Peyer's patch (tissue), 4 donors: ENCODE measurements around the gene PLPPR4.

Source experiments
- POLR2A ChIP-seq, 2 donors: fragments of 450-650 bp; IDR thresholded peaks; one replicate each; pipeline ENCODE4 v1.5.1; 2017; ENCODE audit warnings: antibody characterized with exemption in 2 of 2, mild to moderate bottlenecking in 2 of 2, moderate library complexity in 2 of 2
- TF ChIP-seq, protein P1 (sequence below), 6 experiments: fragments of 450-650 bp in 4 of 6; fragments of 200-600 bp in 2 of 6; sonication (generic) in 1 of 6; IDR thresholded peaks; one replicate each; pipeline ENCODE4 v1.5.1; 2017 to 2019; ENCODE audit warnings: antibody characterized with exemption in 6 of 6, mild to moderate bottlenecking in 3 of 6, moderate library complexity in 1 of 6

DNA sequence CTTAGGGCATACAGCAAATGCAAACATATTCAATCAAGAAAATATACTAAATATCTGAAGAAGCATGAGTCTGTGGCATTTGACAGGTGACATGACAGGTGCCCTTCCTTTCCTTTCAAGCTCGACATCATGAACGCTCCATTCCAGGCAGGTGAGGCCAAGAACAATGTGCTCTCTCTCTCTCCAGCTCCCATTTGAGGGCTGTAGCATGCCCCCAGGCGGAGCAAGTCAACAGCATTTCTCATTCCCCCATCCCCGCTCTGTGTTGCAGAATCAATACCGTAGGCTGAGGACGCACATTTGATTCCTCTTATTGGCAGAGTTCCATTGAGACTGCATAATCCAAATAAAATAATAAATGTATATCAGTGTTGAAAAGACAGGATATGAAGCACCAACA lies 24.6 kb upstream of the PLPPR4 start:
- TF ChIP-seq, protein P1, sequence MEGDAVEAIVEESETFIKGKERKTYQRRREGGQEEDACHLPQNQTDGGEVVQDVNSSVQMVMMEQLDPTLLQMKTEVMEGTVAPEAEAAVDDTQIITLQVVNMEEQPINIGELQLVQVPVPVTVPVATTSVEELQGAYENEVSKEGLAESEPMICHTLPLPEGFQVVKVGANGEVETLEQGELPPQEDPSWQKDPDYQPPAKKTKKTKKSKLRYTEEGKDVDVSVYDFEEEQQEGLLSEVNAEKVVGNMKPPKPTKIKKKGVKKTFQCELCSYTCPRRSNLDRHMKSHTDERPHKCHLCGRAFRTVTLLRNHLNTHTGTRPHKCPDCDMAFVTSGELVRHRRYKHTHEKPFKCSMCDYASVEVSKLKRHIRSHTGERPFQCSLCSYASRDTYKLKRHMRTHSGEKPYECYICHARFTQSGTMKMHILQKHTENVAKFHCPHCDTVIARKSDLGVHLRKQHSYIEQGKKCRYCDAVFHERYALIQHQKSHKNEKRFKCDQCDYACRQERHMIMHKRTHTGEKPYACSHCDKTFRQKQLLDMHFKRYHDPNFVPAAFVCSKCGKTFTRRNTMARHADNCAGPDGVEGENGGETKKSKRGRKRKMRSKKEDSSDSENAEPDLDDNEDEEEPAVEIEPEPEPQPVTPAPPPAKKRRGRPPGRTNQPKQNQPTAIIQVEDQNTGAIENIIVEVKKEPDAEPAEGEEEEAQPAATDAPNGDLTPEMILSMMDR (IDR thresholded peaks at IDR 0.05): no peak
- TF ChIP-seq POLR2A (IDR thresholded peaks at IDR 0.05): no peak
